GM23338 (cell line): Measurements from ENCODE around the gene TMEM25. TPM values are rescaled to one million over a fixed set of nuclear protein-coding genes. Genes with fewer than 3 reads are reported as not detected.

Source experiments
- ATAC-seq: fragments of 200-7000 bp; cut with Tn5 transposase; 3 replicates; pipeline ENCODE4 v1.9.1; 2020
- DNase-seq: peaks from one replicate; pipeline ENCODE4 v3.0.0-alpha.2; 2015; ENCODE audit warnings: low spot score
- H2AFZ ChIP-seq: fragments of 200-600 bp; sonication (generic); 2 replicates; pipeline ENCODE4 v1.8.0; 2016; ENCODE audit warnings: antibody characterized with exemption, mild to moderate bottlenecking, moderate library complexity
- H3F3A ChIP-seq: fragments of 200-600 bp; sonication (generic); replicated peaks from 2 replicates; pipeline ENCODE4 v1.8.0; 2017; ENCODE audit warnings: antibody characterized with exemption, mixed run types, low read depth
- H3K27ac ChIP-seq: fragments of 200-600 bp; sonication (generic); 2 replicates; pipeline ENCODE4 v1.6.1; 2016; ENCODE audit warnings: low read depth
- H3K27me3 ChIP-seq: fragments of 200-600 bp; sonication (generic); 2 replicates; pipeline ENCODE4 v1.8.0; 2016; ENCODE audit warnings: mild to moderate bottlenecking, mixed run types, moderate library complexity; ENCODE audit not compliant: insufficient read depth
- H3K36me3 ChIP-seq: fragments of 200-600 bp; sonication (generic); 2 replicates; pipeline ENCODE4 v1.8.0; 2016; ENCODE audit warnings: mild to moderate bottlenecking; ENCODE audit not compliant: insufficient read depth
- H3K4me1 ChIP-seq: fragments of 200-600 bp; sonication (generic); 2 replicates; pipeline ENCODE4 v1.8.0; 2016; ENCODE audit warnings: mild to moderate bottlenecking, moderate library complexity; ENCODE audit not compliant: insufficient read depth
- H3K4me2 ChIP-seq: fragments of 200-600 bp; sonication (generic); 2 replicates; pipeline ENCODE4 v1.7.1; 2017; ENCODE audit warnings: mixed run types
- H3K4me3 ChIP-seq: fragments of 200-600 bp; sonication (generic); 2 replicates; pipeline ENCODE4 v1.6.1; 2016; ENCODE audit warnings: mixed run types
- H3K79me2 ChIP-seq: fragments of 200-600 bp; sonication (generic); replicated peaks from 2 replicates; pipeline ENCODE4 v1.8.0; 2017; ENCODE audit warnings: mild to moderate bottlenecking; ENCODE audit not compliant: insufficient read depth
- H3K9me2 ChIP-seq: fragments of 200-600 bp; sonication (generic); 2 replicates; pipeline ENCODE4 v1.8.0; 2017; ENCODE audit not compliant: insufficient read depth
- H4K20me1 ChIP-seq: fragments of 200-600 bp; sonication (generic); replicated peaks from 2 replicates; pipeline ENCODE4 v1.8.0; 2017; ENCODE audit warnings: mild to moderate bottlenecking; ENCODE audit not compliant: insufficient read depth
- H3K27ac Mint-ChIP-seq: 2 replicates; pipeline ENCODE4 v1.8.0; 2020; ENCODE audit warnings: inconsistent platforms, mild to moderate bottlenecking, moderate library complexity, mixed read lengths
- H3K27me3 Mint-ChIP-seq: 3 replicates; pipeline ENCODE4 v1.8.0; 2022; ENCODE audit warnings: low read depth, mild to moderate bottlenecking, moderate library complexity, mixed read lengths, inconsistent platforms; ENCODE audit not compliant: insufficient read depth, poor library complexity
- H3K36me3 Mint-ChIP-seq: 3 replicates; pipeline ENCODE4 v1.8.0; 2021; ENCODE audit warnings: low read depth, mild to moderate bottlenecking, inconsistent platforms, moderate library complexity, mixed read lengths
- H3K4me1 Mint-ChIP-seq: 3 replicates; pipeline ENCODE4 v1.8.0; 2020; ENCODE audit warnings: mild to moderate bottlenecking, inconsistent platforms, mixed read lengths
- H3K4me3 Mint-ChIP-seq: 3 replicates; pipeline ENCODE4 v1.8.0; 2021; ENCODE audit warnings: moderate library complexity, mild to moderate bottlenecking, inconsistent platforms, mixed read lengths
- H3K9me3 Mint-ChIP-seq: 3 replicates; pipeline ENCODE4 v1.8.0; 2020; ENCODE audit warnings: moderate library complexity, mild to moderate bottlenecking, inconsistent platforms, mixed read lengths
- CREB1 ChIP-seq: fragments of 250-450 bp; sonication (Bioruptor Pico); IDR thresholded peaks from 2 replicates; pipeline ENCODE4 v1.5.0; 2020; ENCODE audit warnings: low read depth, mild to moderate bottlenecking, moderate library complexity
- CTCF ChIP-seq, 2 experiments: fragments of 200-600 bp in 1 of 2; sonication (generic) in 1 of 2; conservative IDR thresholded peaks; 2 replicates each; pipeline versions ENCODE4 v1.5.1 to v1.6.1; 2016 to 2017; ENCODE audit warnings: antibody characterized with exemption in 2 of 2, low read depth in 2 of 2, mild to moderate bottlenecking in 2 of 2, moderate library complexity in 1 of 2
- ETS1 ChIP-seq: IDR thresholded peaks from 2 replicates; pipeline ENCODE4 v1.6.1; 2016; ENCODE audit warnings: antibody characterized with exemption
- EZH2 ChIP-seq: fragments of 200-600 bp; sonication (generic); IDR thresholded peaks from one replicate; pipeline ENCODE4 v1.8.0; 2017; ENCODE audit warnings: antibody characterized with exemption, mild to moderate bottlenecking, low read depth; ENCODE audit not compliant: unreplicated experiment
- EZH2phosphoT487 ChIP-seq: fragments of 200-600 bp; sonication (generic); IDR thresholded peaks from one replicate; pipeline ENCODE4 v1.8.1; 2018; ENCODE audit warnings: antibody characterized with exemption; ENCODE audit not compliant: unreplicated experiment
- JUNB ChIP-seq: IDR thresholded peaks from one replicate; pipeline ENCODE4 v1.6.1; 2016; ENCODE audit warnings: antibody characterized with exemption; ENCODE audit not compliant: unreplicated experiment
- NANOG ChIP-seq: IDR thresholded peaks from 2 replicates; pipeline ENCODE4 v1.6.1; 2016; ENCODE audit warnings: antibody characterized with exemption, borderline replicate concordance
- POLR2AphosphoS5 ChIP-seq: IDR thresholded peaks from 2 replicates; pipeline ENCODE4 v1.6.1; 2016; ENCODE audit warnings: antibody characterized with exemption, low read depth
- REST ChIP-seq: IDR thresholded peaks from one replicate; pipeline ENCODE4 v1.6.1; 2018; ENCODE audit warnings: antibody characterized with exemption; ENCODE audit not compliant: unreplicated experiment
- STAT1 ChIP-seq: IDR thresholded peaks from one replicate; pipeline ENCODE4 v1.6.1; 2016; ENCODE audit warnings: antibody characterized with exemption; ENCODE audit not compliant: unreplicated experiment
- ZNF114 ChIP-seq: fragments of 250-450 bp; sonication (Bioruptor Pico); IDR thresholded peaks from 2 replicates; pipeline ENCODE4 v1.5.0; 2020; ENCODE audit warnings: mild to moderate bottlenecking, moderate library complexity
- ZNF331 ChIP-seq: fragments of 250-450 bp; sonication (Bioruptor Pico); IDR thresholded peaks from 2 replicates; pipeline ENCODE4 v1.5.0; 2020; ENCODE audit warnings: low read depth, mild to moderate bottlenecking, moderate library complexity
- ZNF462 ChIP-seq: fragments of 250-450 bp; sonication (Bioruptor Pico); IDR thresholded peaks from 2 replicates; pipeline ENCODE4 v1.5.0; 2020; ENCODE audit warnings: mild to moderate bottlenecking, moderate library complexity
- polyA plus RNA-seq: library from polyadenylated mRNA; unstranded; fragments of >200 nt; fragmentation: Nextera tagmentation; extraction: Ambion mirVana; gene quantifications from 2 replicates; pipeline ENCODE4 v1.2.1, GENCODE V29; 2016
- total RNA-seq: library from RNA; depleted of rRNA; stranded (reverse); fragments of >200 nt; shearing (Covaris generic); gene quantifications from 2 replicates; pipeline ENCODE4 v1.2.3, GENCODE V29; 2014

Gene TMEM25
- total and polyA plus RNA-seq, 2 experiments from 2014 or later: 11.7 to 17.7 TPM

- DNase-seq (no peak), ATAC-seq (no peak)
- no peak overlapping the region for H3K4me3 ChIP-seq
- peaks cover 4% of the 10 kb centered on the region; the same call in 1 of the 2 replicates for H3K27me3 ChIP-seq
- Mint-ChIP-seq H3K27ac (0 out of 2 replicates have a peak overlapping the region, but pooled peaks have one; percentile 38), H3K4me3 (no peak overlapping the region; the same call in 2 of the 3 replicates), H3K4me1 (peaks cover 21% of the 10 kb centered on the region), H3K27me3 (peaks cover 15% of the 10 kb centered on the region), H3K36me3 (peaks cover 48% of the 10 kb centered on the region), H3K9me3 (no peaks in the 10 kb centered on the region; the same call in 2 of the 3 replicates)
- H3K4me2 ChIP-seq: no peak overlapping the region
- H3K27ac ChIP-seq: peak overlapping the region; percentile 55; the same call in 1 of the 2 replicates
- peaks cover 12% of the 10 kb centered on the region for H4K20me1 ChIP-seq
- no peak overlapping the region for H2AFZ ChIP-seq
- H3K4me1 ChIP-seq: peaks cover 9% of the 10 kb centered on the region; the same call in 1 of the 2 replicates
- peaks cover 31% of the 10 kb centered on the region for H3K36me3 ChIP-seq
- H3K79me2 ChIP-seq: no peaks in the 10 kb centered on the region
- TF ChIP-seq ZNF331 (CRISPR knock-in tag) (no peak), ZNF114 (CRISPR knock-in tag) (no peak), STAT1 (no peak), EZH2phosphoT487 (no peak), NANOG (no peak), CREB1 (no peak), ZNF462 (CRISPR knock-in tag) (no peak), REST (no peak), EZH2 (no peak), CTCF (conservative IDR thresholded peaks at IDR 0.05; ENCODE audit: low read depth in 2 of 2) (no peak), POLR2AphosphoS5 (no peak), ETS1 (no peak), JUNB (no peak)
- peaks cover 37% of the 10 kb centered on the region; the same call in 1 of the 2 replicates for H3F3A ChIP-seq
- H3K9me2 ChIP-seq: no peaks in the 10 kb centered on the region; the same call in 1 of the 2 replicates
Observed at GRCh38 chr11:118524757-118525470, 6.1 kb upstream of the TMEM25 start.
